SK-N-SH (cell line): Measurements from ENCODE around the gene CSRNP3. TPM values are rescaled to one million over a fixed set of nuclear protein-coding genes. Genes with fewer than 3 reads are reported as not detected.

Experiments used
- CTCF ChIA-PET: fragments of 300-600, 350-600 bp; formaldehyde crosslinking; extraction: SDS; loops from one replicate; lab custom pipeline; 2021; lab: Yijun Ruan, JAX
- POLR2A ChIA-PET: fragments of 350-600 bp; sonication (Branson Sonifier 250); formaldehyde crosslinking; extraction: SDS; loops from one replicate; lab custom pipeline; 2020; ENCODE audit warnings: antibody characterized with exemption, inconsistent platforms; lab: Yijun Ruan, JAX
- DNase-seq: peaks from one replicate; pipeline ENCODE4 v3.0.0; 2012
- H2AFZ ChIP-seq: fragments of 200-600 bp; sonication (generic); 2 replicates; pipeline ENCODE4 v1.8.1; 2016; ENCODE audit warnings: antibody characterized with exemption, mild to moderate bottlenecking, low read depth
- H3F3A ChIP-seq: fragments of 200-600 bp; sonication (generic); replicated peaks from 2 replicates; pipeline ENCODE3; 2016; ENCODE audit warnings: antibody characterized with exemption, mild to moderate bottlenecking; ENCODE audit not compliant: insufficient read depth
- H3K27ac ChIP-seq, 2 experiments: fragments of 200-500 bp in 1 of 2; fragments of 200-600 bp in 1 of 2; sonication (Bioruptor generic) in 1 of 2; sonication (generic), shearing (Covaris generic) in 1 of 2; 2 replicates each; pipeline versions ENCODE4 v1.5.1 to v1.6.1; 2014 to 2016; ENCODE audit warnings: low read depth in 2 of 2, inconsistent platforms in 1 of 2, low read length in 1 of 2, mild to moderate bottlenecking in 1 of 2, mixed read lengths in 1 of 2
- H3K27me3 ChIP-seq: fragments of 200-600 bp; sonication (generic), shearing (Covaris generic); 2 replicates; pipeline ENCODE4 v1.6.1; 2016; ENCODE audit warnings: mixed run types; ENCODE audit not compliant: insufficient read depth
- H3K36me3 ChIP-seq, 2 experiments: fragments of 200-500 bp in 1 of 2; fragments of 200-600 bp in 1 of 2; sonication (Bioruptor generic) in 1 of 2; sonication (generic) in 1 of 2; replicated peaks in 1 of 2; 2 replicates each; pipeline versions ENCODE3 to v1.5.1; 2014 to 2016; ENCODE audit warnings: low read length in 1 of 2, mild to moderate bottlenecking in 1 of 2; ENCODE audit not compliant: insufficient read depth in 2 of 2, control insufficient read depth in 1 of 2
- H3K4me1 ChIP-seq, 2 experiments: fragments of 200-500 bp in 1 of 2; fragments of 200-600 bp in 1 of 2; sonication (Bioruptor generic) in 1 of 2; sonication (generic), shearing (Covaris generic) in 1 of 2; 2 replicates each; pipeline versions ENCODE4 v1.5.1 to v1.6.1; 2014 to 2016; ENCODE audit warnings: low read depth in 1 of 2, low read length in 1 of 2, mixed run types in 1 of 2; ENCODE audit not compliant: insufficient read depth in 2 of 2, control insufficient read depth in 1 of 2
- H3K4me2 ChIP-seq: fragments of 200-600 bp; sonication (generic), shearing (Covaris generic); 2 replicates; pipeline ENCODE4 v1.6.1; 2017; ENCODE audit warnings: mixed run types
- H3K4me3 ChIP-seq, 2 experiments: fragments of 200-500 bp in 1 of 2; fragments of 200-600 bp in 1 of 2; sonication (Bioruptor generic) in 1 of 2; sonication (generic), shearing (Covaris generic) in 1 of 2; 2 replicates each; pipeline versions ENCODE4 v1.5.1 to v1.8.1; 2014 to 2016; ENCODE audit warnings: low read depth in 2 of 2, inconsistent platforms in 1 of 2, low read length in 1 of 2, mild to moderate bottlenecking in 1 of 2, mixed read lengths in 1 of 2, moderate library complexity in 1 of 2
- H3K79me2 ChIP-seq: fragments of 200-600 bp; sonication (generic); 2 replicates; pipeline ENCODE4 v1.8.1; 2017; ENCODE audit warnings: mild to moderate bottlenecking; ENCODE audit not compliant: insufficient read depth
- H3K9ac ChIP-seq: fragments of 200-600 bp; sonication (generic); 2 replicates; pipeline ENCODE4 v1.6.1; 2017; ENCODE audit warnings: mixed run types
- H3K9me2 ChIP-seq: fragments of 200-600 bp; sonication (generic); 2 replicates; pipeline ENCODE4 v1.6.1; 2017; ENCODE audit warnings: mixed run types
- H3K9me3 ChIP-seq: fragments of 200-600 bp; sonication (generic); 2 replicates; pipeline ENCODE4 v1.6.1; 2017; ENCODE audit warnings: mixed run types, mild to moderate bottlenecking, moderate library complexity
- H4K20me1 ChIP-seq: fragments of 200-600 bp; sonication (generic); 2 replicates; pipeline ENCODE4 v1.6.1; 2017; ENCODE audit warnings: mild to moderate bottlenecking, mixed run types; ENCODE audit not compliant: insufficient read depth
- CHD2 ChIP-seq: fragments of 150-350 bp; IDR thresholded peaks from 2 replicates; pipeline ENCODE4 v1.6.1; 2018; ENCODE audit warnings: low read length; ENCODE audit not compliant: partially characterized antibody
- CTCF ChIP-seq: fragments of 200-600 bp; sonication (generic); IDR thresholded peaks from 2 replicates; pipeline ENCODE4 v1.6.1; 2017; ENCODE audit warnings: antibody characterized with exemption, mild to moderate bottlenecking, moderate library complexity
- ELF1 ChIP-seq: IDR thresholded peaks from 2 replicates; pipeline ENCODE4 v1.4.0; 2012
- FOXM1 ChIP-seq: IDR thresholded peaks from 2 replicates; pipeline ENCODE4 v1.4.0; 2012; ENCODE audit warnings: low read depth, mild to moderate bottlenecking
- GABPA ChIP-seq: IDR thresholded peaks from 2 replicates; pipeline ENCODE4 v1.4.0; 2012; ENCODE audit warnings: low read depth, mild to moderate bottlenecking
- GATA2 ChIP-seq: sonication (generic); formaldehyde crosslinking; IDR thresholded peaks from 2 replicates; pipeline ENCODE4 v1.5.0; 2020; ENCODE audit warnings: mild to moderate bottlenecking, missing genetic modification reagents
- MEF2A ChIP-seq: IDR thresholded peaks from 2 replicates; pipeline ENCODE4 v1.4.0; 2012; ENCODE audit warnings: low read depth, borderline replicate concordance
- MXI1 ChIP-seq: IDR thresholded peaks from 2 replicates; pipeline ENCODE4 v1.6.1; 2012; ENCODE audit warnings: mild to moderate bottlenecking, low read depth, low read length, improper control_type of control experiment
- NRF1 ChIP-seq: IDR thresholded peaks from 2 replicates; pipeline ENCODE4 v1.6.1; 2012; ENCODE audit warnings: low read depth, mild to moderate bottlenecking, low read length
- SIN3A ChIP-seq: IDR thresholded peaks from 2 replicates; pipeline ENCODE4 v1.6.1; 2012; ENCODE audit warnings: low read depth, mild to moderate bottlenecking, low read length, moderate library complexity, borderline replicate concordance
- SMC3 ChIP-seq: IDR thresholded peaks from 2 replicates; pipeline ENCODE4 v1.6.1; 2012; ENCODE audit warnings: low read depth, low read length, improper control_type of control experiment
- TAF1 ChIP-seq: IDR thresholded peaks from 2 replicates; pipeline ENCODE4 v1.6.1; 2012; ENCODE audit warnings: low read depth, mild to moderate bottlenecking, low read length, moderate library complexity, borderline replicate concordance
- TCF12 ChIP-seq: IDR thresholded peaks from 2 replicates; pipeline ENCODE4 v1.4.0; 2012
- USF1 ChIP-seq: IDR thresholded peaks from 2 replicates; pipeline ENCODE4 v1.4.0; 2012; ENCODE audit warnings: low read depth, borderline replicate concordance
- YY1 ChIP-seq: IDR thresholded peaks from 2 replicates; pipeline ENCODE4 v1.4.0; 2012; ENCODE audit warnings: low read depth, mild to moderate bottlenecking
- WGBS: methylation state at CpG from one replicate; pipeline ENCODE4 v1.1.6; 2017; ENCODE audit warnings: low lambda C conversion rate; 5-methylcytosine and 5-hydroxymethylcytosine counted together
- polyA plus RNA-seq, 3 experiments: library from polyadenylated mRNA; depleted of rRNA; stranded (reverse); fragments of >200 nt; gene quantifications; 2 replicates each; pipeline ENCODE4 v1.2.3, GENCODE V29; 2012
- TF ChIP-seq, protein P1 (sequence below): IDR thresholded peaks from 2 replicates; pipeline ENCODE4 v1.4.0; 2012; ENCODE audit warnings: low read depth
- TF ChIP-seq, protein P2 (sequence below): IDR thresholded peaks from 2 replicates; pipeline ENCODE4; 2012
- TF ChIP-seq, protein P3 (sequence below): fragments of 150-350 bp; IDR thresholded peaks from 2 replicates; pipeline ENCODE4 v1.6.1; 2017; ENCODE audit warnings: antibody characterized with exemption, low read length, low read depth, borderline replicate concordance
- TF ChIP-seq, protein P4 (sequence below): IDR thresholded peaks from 2 replicates; pipeline ENCODE4 v1.4.0; 2012; ENCODE audit warnings: low read depth, borderline replicate concordance

CSRNP3 gene
- polyA plus RNA-seq, 1 of the 3 experiments (the other 2 are of a cell fraction) = 1.0 TPM

DNA sequence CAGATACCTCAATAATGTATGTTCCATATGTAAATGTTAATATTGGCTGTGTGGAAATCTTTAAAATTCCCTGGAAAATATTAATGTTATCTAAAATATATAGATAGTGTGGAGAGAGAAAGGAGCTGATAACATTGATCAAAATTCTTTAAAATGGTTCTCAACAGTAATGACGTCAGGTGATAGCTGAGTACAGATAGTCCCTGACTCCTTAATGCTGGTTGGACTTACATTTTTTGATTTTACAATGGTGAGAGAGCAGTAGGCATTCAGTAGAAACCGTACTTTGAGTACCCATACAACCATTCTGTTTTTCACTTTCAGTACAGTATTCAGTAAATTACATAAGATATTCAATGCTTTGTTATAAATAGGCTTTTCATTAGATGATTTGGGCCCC lies 177.9 kb downstream of the CSRNP3 start:
- Histone ChIP-seq H3K4me2 (no peak overlapping the region), H3K9me2 (no peaks in the 10 kb centered on the region), H3K9me3 (no peaks in the 10 kb centered on the region), H3K27ac (peak overlapping the region in 1 of 2 experiments; percentile 80; a peak in 2 of 4 replicates), H4K20me1 (no peaks in the 10 kb centered on the region), H3K4me1 (peaks cover 10 to 14% of the 10 kb centered on the region in 2 experiments; a peak in 3 of 4 replicates), H3F3A (no peaks in the 10 kb centered on the region), H3K27me3 (no peaks in the 10 kb centered on the region), H3K4me3 (no peak overlapping the region), H2AFZ (no peak overlapping the region), H3K36me3 (no peaks in the 10 kb centered on the region)
- CTCF ChIA-PET = interaction anchor here (1.0 to 2.3 kb wide), 4 partner anchors 10 to 631 kb away, joined by 3 to 8 read pairs (median 4); no protein-coding TSS in a partner anchor
- WGBS = 88% methylated on average over 2 of the region's 2 CpGs
- POLR2A ChIA-PET = no interaction called here
- TF ChIP-seq, protein P1, sequence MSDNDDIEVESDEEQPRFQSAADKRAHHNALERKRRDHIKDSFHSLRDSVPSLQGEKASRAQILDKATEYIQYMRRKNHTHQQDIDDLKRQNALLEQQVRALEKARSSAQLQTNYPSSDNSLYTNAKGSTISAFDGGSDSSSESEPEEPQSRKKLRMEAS = no peak
- TF ChIP-seq MXI1 (no peak), CTCF (no peak), TCF12 (no peak), MEF2A (no peak), SIN3A (no peak), GATA2 (CRISPR knock-in tag) (no peak), GABPA (no peak), TAF1 (no peak), ELF1 (no peak), USF1 (no peak), CHD2 (no peak), FOXM1 (no peak), SMC3 (no peak), NRF1 (no peak), YY1 (no peak)
- TF ChIP-seq, protein P2, sequence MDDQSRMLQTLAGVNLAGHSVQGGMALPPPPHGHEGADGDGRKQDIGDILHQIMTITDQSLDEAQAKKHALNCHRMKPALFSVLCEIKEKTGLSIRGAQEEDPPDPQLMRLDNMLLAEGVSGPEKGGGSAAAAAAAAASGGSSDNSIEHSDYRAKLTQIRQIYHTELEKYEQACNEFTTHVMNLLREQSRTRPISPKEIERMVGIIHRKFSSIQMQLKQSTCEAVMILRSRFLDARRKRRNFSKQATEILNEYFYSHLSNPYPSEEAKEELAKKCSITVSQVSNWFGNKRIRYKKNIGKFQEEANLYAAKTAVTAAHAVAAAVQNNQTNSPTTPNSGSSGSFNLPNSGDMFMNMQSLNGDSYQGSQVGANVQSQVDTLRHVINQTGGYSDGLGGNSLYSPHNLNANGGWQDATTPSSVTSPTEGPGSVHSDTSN = no peak
- TF ChIP-seq, protein P3, sequence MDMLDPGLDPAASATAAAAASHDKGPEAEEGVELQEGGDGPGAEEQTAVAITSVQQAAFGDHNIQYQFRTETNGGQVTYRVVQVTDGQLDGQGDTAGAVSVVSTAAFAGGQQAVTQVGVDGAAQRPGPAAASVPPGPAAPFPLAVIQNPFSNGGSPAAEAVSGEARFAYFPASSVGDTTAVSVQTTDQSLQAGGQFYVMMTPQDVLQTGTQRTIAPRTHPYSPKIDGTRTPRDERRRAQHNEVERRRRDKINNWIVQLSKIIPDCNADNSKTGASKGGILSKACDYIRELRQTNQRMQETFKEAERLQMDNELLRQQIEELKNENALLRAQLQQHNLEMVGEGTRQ = no peak
- TF ChIP-seq, protein P4, sequence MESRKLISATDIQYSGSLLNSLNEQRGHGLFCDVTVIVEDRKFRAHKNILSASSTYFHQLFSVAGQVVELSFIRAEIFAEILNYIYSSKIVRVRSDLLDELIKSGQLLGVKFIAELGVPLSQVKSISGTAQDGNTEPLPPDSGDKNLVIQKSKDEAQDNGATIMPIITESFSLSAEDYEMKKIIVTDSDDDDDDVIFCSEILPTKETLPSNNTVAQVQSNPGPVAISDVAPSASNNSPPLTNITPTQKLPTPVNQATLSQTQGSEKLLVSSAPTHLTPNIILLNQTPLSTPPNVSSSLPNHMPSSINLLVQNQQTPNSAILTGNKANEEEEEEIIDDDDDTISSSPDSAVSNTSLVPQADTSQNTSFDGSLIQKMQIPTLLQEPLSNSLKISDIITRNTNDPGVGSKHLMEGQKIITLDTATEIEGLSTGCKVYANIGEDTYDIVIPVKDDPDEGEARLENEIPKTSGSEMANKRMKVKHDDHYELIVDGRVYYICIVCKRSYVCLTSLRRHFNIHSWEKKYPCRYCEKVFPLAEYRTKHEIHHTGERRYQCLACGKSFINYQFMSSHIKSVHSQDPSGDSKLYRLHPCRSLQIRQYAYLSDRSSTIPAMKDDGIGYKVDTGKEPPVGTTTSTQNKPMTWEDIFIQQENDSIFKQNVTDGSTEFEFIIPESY = no peak
- TF ChIP-seq, all 33 proteins: peak for 0
- Histone ChIP-seq H3K9ac (no peak overlapping the region), H3K79me2 (no peaks in the 10 kb centered on the region)
- DNase-seq = no peak
